Thyroid gland (tissue), 4 donors: Measurements from ENCODE around the gene FXYD3. TPM values are rescaled to one million over a fixed set of nuclear protein-coding genes. Genes with fewer than 3 reads are reported as not detected.

Experiments
- DNase-seq, 2 donors: peaks; one replicate each; pipeline ENCODE4 v3.0.0-alpha.2; 2019
- H3K27ac ChIP-seq, 3 donors: fragments of 200-600 bp; sonication (generic); 1 replicate in 2 of 3; 2 replicates in 1 of 3; pipeline ENCODE4 v1.5.1; 2016 to 2019; ENCODE audit warnings: mild to moderate bottlenecking in 1 of 3, moderate library complexity in 1 of 3
- H3K27me3 ChIP-seq: fragments of 200-600 bp; sonication (generic); one replicate; pipeline ENCODE4 v1.5.1; 2019
- H3K36me3 ChIP-seq, 2 donors: fragments of 200-600 bp; sonication (generic); one replicate each; pipeline ENCODE4 v1.5.1; 2016 to 2019
- H3K4me1 ChIP-seq, 2 donors: fragments of 200-600 bp; sonication (generic); one replicate each; pipeline ENCODE4 v1.5.1; 2017 to 2019
- H3K4me3 ChIP-seq, 3 donors: fragments of 200-600 bp; sonication (generic); replicated peaks in 1 of 3; 1 replicate in 2 of 3; 2 replicates in 1 of 3; pipeline ENCODE4 v1.5.1; 2016; ENCODE audit warnings: mild to moderate bottlenecking in 1 of 3
- H3K9me3 ChIP-seq: fragments of 200-600 bp; sonication (generic); one replicate; pipeline ENCODE4 v1.5.1; 2017
- CTCF ChIP-seq, 6 experiments: fragments of 200-600 bp in 3 of 6; fragments of 450-650 bp in 3 of 6; sonication (generic) in 3 of 6; IDR thresholded peaks; one replicate each; pipeline ENCODE4 v1.5.1; 2016 to 2019; ENCODE audit warnings: antibody characterized with exemption in 6 of 6, mild to moderate bottlenecking in 2 of 6, inconsistent platforms in 1 of 6, moderate library complexity in 1 of 6
- POLR2A ChIP-seq, 2 donors: fragments of 450-650 bp; IDR thresholded peaks; one replicate each; pipeline ENCODE4 v1.6.1; 2017; ENCODE audit warnings: antibody characterized with exemption in 2 of 2, mild to moderate bottlenecking in 2 of 2, moderate library complexity in 1 of 2
- WGBS, 2 donors: methylation state at CpG; one replicate each; pipeline ENCODE4 v1.1.5; 2017; 5-methylcytosine and 5-hydroxymethylcytosine counted together
- intact Hi-C: fragments of 100-400 bp; cut with DNase I; formaldehyde crosslinking; loops from one replicate; pipeline ENCODE4 v1.15.1; 2023
- total RNA-seq, 4 donors: library from RNA; depleted of rRNA; stranded (reverse); fragments of >200 nt; gene quantifications; one replicate each; pipeline ENCODE4 v1.2.3, GENCODE V29; 2016

The FXYD3 gene
- total RNA-seq, 4 donors from 2014 or later: 1.1 TPM; not detected in 3

GRCh38 chr19:35105411-35106290, 10.0 kb upstream of the FXYD3 start:
- no peaks in the 10 kb centered on the region for H3K27me3 ChIP-seq
- no peaks in the 10 kb centered on the region for H3K4me1 ChIP-seq
- TF ChIP-seq CTCF (IDR thresholded peaks at IDR 0.05): no peak
- no peak for TF ChIP-seq POLR2A (IDR thresholded peaks at IDR 0.05)
- WGBS, 2 donors: 86 to 89% methylated on average over 30 of the region's 30 CpGs
- H3K36me3 ChIP-seq: no peaks in the 10 kb centered on the region
- no peak overlapping the region for H3K4me3 ChIP-seq
- H3K9me3 ChIP-seq: no peaks in the 10 kb centered on the region
- intact Hi-C loops: no loop called here
- no peak overlapping the region for H3K27ac ChIP-seq
- DNase-seq: no peak

- H3K27me3 ChIP-seq: no peaks in the 10 kb centered on the region
- intact Hi-C loops: no loop called here
- H3K9me3 ChIP-seq: no peaks in the 10 kb centered on the region
- no peaks in the 10 kb centered on the region for H3K4me1 ChIP-seq
- WGBS, 2 donors: 91 to 98% methylated on average over 7 to 9 of the region's 9 CpGs
- no peak for DNase-seq
- TF ChIP-seq CTCF (IDR thresholded peaks at IDR 0.05) (no peak), POLR2A (IDR thresholded peaks at IDR 0.05) (no peak)
- no peak overlapping the region for H3K4me3 ChIP-seq
- H3K27ac ChIP-seq: no peak overlapping the region
- no peaks in the 10 kb centered on the region for H3K36me3 ChIP-seq
Measured at GRCh38 chr19:35106291-35106583, 9.4 kb upstream of the FXYD3 start.

- Histone ChIP-seq H3K27me3 (no peaks in the 10 kb centered on the region), H3K4me1 (no peaks in the 10 kb centered on the region), H3K9me3 (no peaks in the 10 kb centered on the region), H3K36me3 (no peaks in the 10 kb centered on the region), H3K4me3 (no peak overlapping the region), H3K27ac (no peak overlapping the region)
- intact Hi-C loops: no loop called here
- DNase-seq: no peak
- no peak for TF ChIP-seq POLR2A (IDR thresholded peaks at IDR 0.05)
- TF ChIP-seq CTCF (IDR thresholded peaks at IDR 0.05): no peak
- WGBS, 2 donors: 45 to 90% methylated on average over 1 to 2 of the region's 2 CpGs
Measured at GRCh38 chr19:35106898-35107541, 8.6 kb upstream of the FXYD3 start.

GRCh38 chr19:35107545-35107944, 8.1 kb upstream of the FXYD3 start:
- intact Hi-C loops: no loop called here
- Histone ChIP-seq H3K27me3 (no peaks in the 10 kb centered on the region), H3K27ac (no peak overlapping the region), H3K4me1 (no peaks in the 10 kb centered on the region), H3K4me3 (no peak overlapping the region), H3K36me3 (no peaks in the 10 kb centered on the region), H3K9me3 (no peaks in the 10 kb centered on the region)
- DNase-seq: no peak
- TF ChIP-seq POLR2A (IDR thresholded peaks at IDR 0.05) (no peak), CTCF (IDR thresholded peaks at IDR 0.05) (no peak)
- WGBS, 2 donors: 43 to 45% methylated on average over 4 to 5 of the region's 5 CpGs

GRCh38 chr19:35108730-35109129, 6.9 kb upstream of the FXYD3 start:
- 82 to 84% methylated on average over 11 of the region's 11 CpGs for WGBS, 2 donors
- no peak for DNase-seq
- intact Hi-C loops: no loop called here
- H3K4me1 ChIP-seq: no peaks in the 10 kb centered on the region
- no peaks in the 10 kb centered on the region for H3K9me3 ChIP-seq
- TF ChIP-seq CTCF (IDR thresholded peaks at IDR 0.05) (no peak), POLR2A (IDR thresholded peaks at IDR 0.05) (no peak)
- H3K4me3 ChIP-seq: no peak overlapping the region
- no peak overlapping the region for H3K27ac ChIP-seq
- no peaks in the 10 kb centered on the region for H3K27me3 ChIP-seq
- H3K36me3 ChIP-seq: no peaks in the 10 kb centered on the region
